H1 (cell line): ENCODE results near the gene SENP2. TPM values are rescaled to one million over a fixed set of nuclear protein-coding genes. Genes with fewer than 3 reads are reported as not detected.

ENCODE experiments used
- CTCF ChIA-PET: fragments of 300-600 bp; sonication (Branson Sonifier 250); formaldehyde crosslinking; loops from one replicate; lab custom pipeline; 2021; ENCODE audit not compliant: partially characterized antibody; lab: Charles Lee
- POLR2A ChIA-PET: fragments of 300-600 bp; sonication (Branson Sonifier 250); formaldehyde crosslinking; loops from one replicate; lab custom pipeline; 2021; ENCODE audit warnings: inconsistent platforms; ENCODE audit not compliant: partially characterized antibody; lab: Charles Lee
- DNase-seq, 2 experiments: peaks; one replicate each; pipeline versions ENCODE4 v3.0.0 to v3.0.0-alpha.2; 2010 to 2022; ENCODE audit warnings: low spot score in 2 of 2, low read depth in 1 of 2, mixed read lengths in 1 of 2
- FAIRE-seq: peaks from 2 replicates; lab custom pipeline; 2011; peaks lifted over from hg19 to GRCh38; lab: Jason Lieb, UNC
- H2AFZ ChIP-seq: 2 replicates; pipeline ENCODE4 v1.8.1; 2012; ENCODE audit warnings: low read length, inconsistent platforms
- H2AK5ac ChIP-seq: 2 replicates; pipeline ENCODE4 v1.6.1; 2013; ENCODE audit warnings: low read depth, low read length
- H2BK120ac ChIP-seq: replicated peaks from 2 replicates; pipeline ENCODE3; 2013; ENCODE audit warnings: low read depth, low read length, inconsistent platforms
- H2BK12ac ChIP-seq: 2 replicates; pipeline ENCODE4 v1.6.1; 2013; ENCODE audit warnings: low read depth, low read length
- H2BK15ac ChIP-seq: 2 replicates; pipeline ENCODE4 v1.6.1; 2013; ENCODE audit warnings: low read length
- H2BK20ac ChIP-seq: 2 replicates; pipeline ENCODE4 v1.6.1; 2013; ENCODE audit warnings: low read length
- H2BK5ac ChIP-seq: 2 replicates; pipeline ENCODE4 v1.6.1; 2013; ENCODE audit warnings: low read depth, low read length
- H3K14ac ChIP-seq: 2 replicates; pipeline ENCODE4 v1.6.1; 2013; ENCODE audit warnings: inconsistent platforms; ENCODE audit not compliant: insufficient read length
- H3K18ac ChIP-seq: 2 replicates; pipeline ENCODE4 v1.6.1; 2013; ENCODE audit warnings: low read length; ENCODE audit errors: extremely low read depth
- H3K23ac ChIP-seq: 2 replicates; pipeline ENCODE4 v1.6.1; 2013; ENCODE audit warnings: inconsistent platforms; ENCODE audit not compliant: insufficient read length
- H3K23me2 ChIP-seq: 2 replicates; pipeline ENCODE4 v1.6.1; 2013; ENCODE audit warnings: low read depth, low read length
- H3K27ac ChIP-seq: 2 replicates; pipeline ENCODE4 v1.6.1; 2011; ENCODE audit warnings: low read depth, low read length, inconsistent platforms
- H3K27me3 ChIP-seq, 4 experiments: replicated peaks in 1 of 4; 1 replicate in 1 of 4; 2 replicates in 3 of 4; pipeline versions ENCODE4 v1.6.1 to v1.8.1; 2011 to 2013; ENCODE audit warnings: low read length in 3 of 4, mild to moderate bottlenecking in 3 of 4, inconsistent platforms in 2 of 4, mixed read lengths in 2 of 4, moderate library complexity in 1 of 4; ENCODE audit not compliant: control insufficient read depth in 3 of 4, insufficient read depth in 3 of 4; ENCODE audit errors: extremely low read depth in 1 of 4
- H3K36me3 ChIP-seq, 4 experiments: 2 replicates each; pipeline versions ENCODE4 v1.6.1 to v1.8.1; 2011 to 2013; ENCODE audit warnings: mild to moderate bottlenecking in 4 of 4, low read length in 3 of 4, moderate library complexity in 2 of 4, control low read depth in 1 of 4, inconsistent platforms in 1 of 4; ENCODE audit not compliant: insufficient read depth in 4 of 4, control insufficient read depth in 2 of 4
- H3K4ac ChIP-seq: replicated peaks from 2 replicates; pipeline ENCODE3; 2013; ENCODE audit warnings: low read length, low read depth, mixed read lengths, inconsistent platforms; ENCODE audit not compliant: insufficient read length
- H3K4me1 ChIP-seq, 4 experiments: replicated peaks in 1 of 4; 1 replicate in 1 of 4; 2 replicates in 3 of 4; pipeline versions ENCODE4 v1.6.1 to v1.8.1; 2011 to 2013; ENCODE audit warnings: low read length in 3 of 4, inconsistent platforms in 2 of 4, mixed read lengths in 1 of 4; ENCODE audit not compliant: insufficient read depth in 4 of 4, control insufficient read depth in 3 of 4
- H3K4me2 ChIP-seq, 2 experiments: 2 replicates each; pipeline versions ENCODE4 v1.6.1 to v1.8.1; 2011 to 2013; ENCODE audit warnings: low read depth in 2 of 2, low read length in 2 of 2, control low read depth in 1 of 2, inconsistent platforms in 1 of 2, mild to moderate bottlenecking in 1 of 2; ENCODE audit not compliant: insufficient read depth in 1 of 2
- H3K4me3 ChIP-seq, 4 experiments: fragments of 200-600, 300-600 bp in 1 of 4; sonication (generic), shearing (Covaris generic), sonication (Bioruptor Twin) in 1 of 4; 2 replicates each; pipeline versions ENCODE4 v1.5.1 to v1.8.1; 2011 to 2016; ENCODE audit warnings: low read length in 4 of 4, low read depth in 3 of 4, control low read depth in 2 of 4, inconsistent platforms in 2 of 4, mild to moderate bottlenecking in 2 of 4, mixed read lengths in 1 of 4, moderate library complexity in 1 of 4; ENCODE audit not compliant: insufficient read depth in 2 of 4; ENCODE audit errors: extremely low read depth in 1 of 4
- H3K56ac ChIP-seq: replicated peaks from 2 replicates; pipeline ENCODE3; 2013; ENCODE audit warnings: low read depth, mild to moderate bottlenecking, mixed read lengths, low read length, inconsistent platforms; ENCODE audit not compliant: insufficient read length
- H3K79me1 ChIP-seq: 2 replicates; pipeline ENCODE4 v1.6.1; 2013; ENCODE audit warnings: low read depth, low read length, control low read depth
- H3K79me2 ChIP-seq, 2 experiments: 2 replicates each; pipeline versions ENCODE4 v1.6.1 to v1.8.1; 2012 to 2013; ENCODE audit warnings: low read length in 2 of 2, mild to moderate bottlenecking in 2 of 2, inconsistent platforms in 1 of 2; ENCODE audit not compliant: insufficient read depth in 2 of 2, control insufficient read depth in 1 of 2
- H3K9ac ChIP-seq, 4 experiments: replicated peaks in 1 of 4; 1 replicate in 1 of 4; 2 replicates in 3 of 4; pipeline versions ENCODE4 v1.6.1 to v1.8.1; 2011 to 2013; ENCODE audit warnings: low read depth in 3 of 4, low read length in 3 of 4, control low read depth in 2 of 4, mild to moderate bottlenecking in 2 of 4, moderate library complexity in 2 of 4, inconsistent platforms in 1 of 4; ENCODE audit errors: extremely low read depth in 1 of 4
- H3K9me3 ChIP-seq, 2 experiments: 2 replicates each; pipeline versions ENCODE4 v1.6.1 to v1.8.1; 2012 to 2013; ENCODE audit warnings: mild to moderate bottlenecking in 2 of 2, moderate library complexity in 2 of 2, control low read depth in 1 of 2, inconsistent platforms in 1 of 2, low read depth in 1 of 2, low read length in 1 of 2, mixed read lengths in 1 of 2; ENCODE audit not compliant: insufficient read depth in 2 of 2
- H4K20me1 ChIP-seq, 2 experiments: replicated peaks in 1 of 2; 2 replicates each; pipeline versions ENCODE3 to v1.8.1; 2011 to 2013; ENCODE audit warnings: inconsistent platforms in 2 of 2, low read length in 2 of 2, mild to moderate bottlenecking in 1 of 2; ENCODE audit not compliant: insufficient read depth in 2 of 2, control insufficient read depth in 1 of 2
- H4K5ac ChIP-seq: 2 replicates; pipeline ENCODE4 v1.6.1; 2013; ENCODE audit warnings: low read length, low read depth, mixed read lengths, inconsistent platforms; ENCODE audit not compliant: insufficient read length
- H4K8ac ChIP-seq: 2 replicates; pipeline ENCODE4 v1.8.0; 2013; ENCODE audit warnings: mild to moderate bottlenecking, moderate library complexity, low read length, inconsistent platforms; ENCODE audit not compliant: insufficient read depth; ENCODE audit errors: extremely low read depth
- H4K91ac ChIP-seq: replicated peaks from 2 replicates; pipeline ENCODE3; 2013; ENCODE audit warnings: low read length, mixed read lengths, inconsistent platforms; ENCODE audit not compliant: insufficient read length
- POLR2AphosphoS5 ChIP-seq: IDR thresholded peaks from 2 replicates; pipeline ENCODE4 v1.6.1; 2011; ENCODE audit warnings: low read depth, low read length
- SIN3A ChIP-seq, 2 experiments: IDR thresholded peaks in 1 of 2; conservative IDR thresholded peaks in 1 of 2; 2 replicates each; pipeline ENCODE4 v1.6.1; 2011 to 2012; ENCODE audit warnings: low read length in 2 of 2, improper control_type of control experiment in 1 of 2, low read depth in 1 of 2, mild to moderate bottlenecking in 1 of 2
- WGBS, 2 experiments: shearing (Covaris generic) in 1 of 2; methylation state at CpG; one replicate each; pipeline versions ENCODE4 v1.1.6 to v1.1.7; 2013 to 2015; ENCODE audit warnings: low lambda C conversion rate in 2 of 2, mixed read lengths in 2 of 2, inconsistent platforms in 1 of 2, low coverage in 1 of 2, missing lambda C conversion rate in 1 of 2; ENCODE audit not compliant: insufficient replicate concordance in 2 of 2, insufficient coverage in 1 of 2, insufficient read length in 1 of 2; ENCODE audit errors: extremely low coverage in 1 of 2, missing lambda C conversion rate in 1 of 2; 5-methylcytosine and 5-hydroxymethylcytosine counted together
- polyA plus RNA-seq, 7 experiments: library from polyadenylated mRNA; depleted of rRNA in 3 of 7; stranded (reverse) in 5 of 7; unstranded in 2 of 7; fragments of >200 nt in 5 of 7; fragments of 200-250 nt in 2 of 7; gene quantifications; 1 replicate in 5 of 7; 2 replicates in 1 of 7; 4 replicates in 1 of 7; pipeline versions ENCODE4 v1.2.1 to v1.2.3, GENCODE V29; 2011 to 2013; ENCODE audit warnings: missing spikeins in 2 of 7, mixed read lengths in 2 of 7
- total RNA-seq: library from RNA; stranded (reverse); fragmentation: NEBNext Ultra II Directional; extraction: Animal tissue kit (Norgen Biotek cat#: 25700); gene quantifications from 2 replicates; pipeline ENCODE4 v1.2.1, GENCODE V29; 2021

SENP2 gene
- total and polyA plus RNA-seq, 2 of the 8 experiments (the other 6 are each of a cell fraction or from before 2014, with no cell fraction given) = 25.2 to 69.3 TPM

DNA sequence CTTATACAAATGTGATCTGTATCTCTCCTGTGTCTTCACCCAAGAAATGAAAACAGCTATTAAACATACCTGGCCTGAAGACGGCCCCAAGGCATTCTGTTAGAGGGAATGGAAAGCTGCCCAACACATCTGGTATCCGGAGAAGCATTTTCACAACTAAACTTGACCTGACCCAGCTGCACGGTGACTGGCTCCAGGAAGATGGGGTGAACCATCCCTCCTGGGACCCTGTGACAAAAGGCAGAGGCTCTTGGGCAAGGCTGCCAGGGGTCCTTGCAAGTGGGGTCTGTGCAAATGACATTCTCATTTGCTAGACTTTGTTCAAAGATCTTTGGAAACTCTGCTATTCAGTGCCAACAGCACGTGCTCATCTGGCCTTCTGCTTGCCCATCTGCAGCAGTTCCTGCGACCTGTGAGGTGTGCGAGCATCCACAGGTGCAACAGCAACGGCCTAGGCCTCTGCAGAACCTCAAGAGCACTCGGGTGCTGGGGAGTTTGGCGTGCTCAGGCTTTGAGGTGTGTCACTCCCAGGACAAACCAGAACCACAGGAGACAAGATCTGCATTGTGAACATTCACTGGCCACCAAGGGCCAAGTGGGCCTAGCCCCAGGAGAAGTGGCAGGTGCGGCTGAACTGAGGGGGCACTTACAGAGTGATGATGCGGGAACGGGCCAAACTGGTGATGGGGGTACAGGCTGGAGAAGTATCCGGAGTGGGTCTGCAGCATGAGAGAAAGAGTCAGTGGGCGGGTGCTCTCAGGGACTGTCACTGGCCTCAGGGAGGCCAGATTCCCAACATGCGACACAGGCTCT is 71.8 kb downstream of the SENP2 start:
- Histone ChIP-seq H3K4me2 (no peak overlapping the region), H3K9me3 (no peaks in the 10 kb centered on the region), H3K27me3 (no peaks in the 10 kb centered on the region), H2BK12ac (no peak overlapping the region), H4K91ac (no peak overlapping the region), H2BK20ac (no peak overlapping the region), H2BK120ac (no peak overlapping the region), H3K56ac (no peak overlapping the region), H3K23ac (no peak overlapping the region)
- FAIRE-seq = no peak
- DNase-seq = no peak
- CTCF ChIA-PET = interaction anchor here (0.6 to 6.9 kb wide), 9 partner anchors 10 to 1187 kb away, joined by 3 to 67 read pairs (median 6); no protein-coding TSS in a partner anchor
- peak; percentile 65; the same call in 1 of the 2 replicates for TF ChIP-seq POLR2AphosphoS5
- no peak for TF ChIP-seq SIN3A (conservative IDR thresholded peaks at IDR 0.05 in 1 of 2, IDR thresholded peaks at IDR 0.05 in 1 of 2; ENCODE audit: low read depth in 1 of 2, low read length in 2 of 2)
- TF ChIP-seq, all 59 proteins: peak for 1
- no peak overlapping the region for H2AFZ ChIP-seq
- H2BK15ac ChIP-seq = no peak overlapping the region
- peak overlapping the region; percentile 54; the same call in 1 of the 2 replicates for H2BK5ac ChIP-seq
- no peak overlapping the region for H3K18ac ChIP-seq
- no peak overlapping the region for H3K14ac ChIP-seq
- H3K36me3 ChIP-seq = peaks cover 13 to 55% (median 34%) of the 10 kb centered on the region in 4 experiments
- no peak overlapping the region for H3K4ac ChIP-seq
- POLR2A ChIA-PET = interaction anchor here (2.1 to 3.5 kb wide), 2 partner anchors 8 to 10 kb away, joined by 5 to 11 read pairs; no protein-coding TSS in a partner anchor
- 90% methylated on average over 15 of the region's 15 CpGs; no CpG with 5 or more reads in 1 of the 2 experiments for WGBS, 2 experiments
- no peak overlapping the region for H4K5ac ChIP-seq
- H3K27ac ChIP-seq = no peak overlapping the region
- H3K4me1 ChIP-seq = peaks cover 0 to 3% (median under 1%) of the 10 kb centered on the region in 4 experiments; a peak in 3 of 7 replicates
- H3K4me3 ChIP-seq = no peak overlapping the region
- no peak overlapping the region for H4K8ac ChIP-seq
- H3K9ac ChIP-seq = no peak overlapping the region
- H3K79me2 ChIP-seq = no peaks in the 10 kb centered on the region
- no peak overlapping the region for H2AK5ac ChIP-seq
- H3K79me1 ChIP-seq = no peaks in the 10 kb centered on the region
- H4K20me1 ChIP-seq = peaks cover 0 to 3% of the 10 kb centered on the region in 2 experiments
- H3K23me2 ChIP-seq = no peaks in the 10 kb centered on the region
